Ammon's horn (tissue), 1 donor: Measurements from ENCODE around the gene TXNDC5.
"Not testable (repeated sequence)": the region's sequence is repeated elsewhere in the genome, so short reads cannot be mapped to it uniquely, and the experiment has no call there.

ENCODE experiments used
- DNase-seq: peaks from one replicate; pipeline ENCODE4 v3.0.0-alpha.2; 2016; ENCODE audit warnings: low spot score

TXNDC5 gene

GRCh38 chr6:7914311-7914710 is 3.7 kb upstream of the TXNDC5 start:
- no peak for DNase-seq

GRCh38 chr6:7912736-7913517 is 2.3 kb upstream of the TXNDC5 start:
- no peak for DNase-seq

- DNase-seq: no peak
Measured at GRCh38 chr6:7912024-7912423, 1.4 kb upstream of the TXNDC5 start.

GRCh38 chr6:7911345-7911725 is 747 bp upstream of the TXNDC5 start:
- DNase-seq: no peak

GRCh38 chr6:7910298-7910653 is 312 bp downstream of the TXNDC5 start:
- DNase-seq: no peak

GRCh38 chr6:7909323-7910276 is 988 bp downstream of the TXNDC5 start:
- peak; percentile 43 for DNase-seq

GRCh38 chr6:7907159-7907558 is 3.4 kb downstream of the TXNDC5 start:
- no peak for DNase-seq

GRCh38 chr6:7906741-7907140 is 3.8 kb downstream of the TXNDC5 start:
- DNase-seq: no peak

- no peak for DNase-seq
Measured at GRCh38 chr6:7905416-7905815, 5.2 kb downstream of the TXNDC5 start.

GRCh38 chr6:7904654-7905319 is 5.8 kb downstream of the TXNDC5 start:
- DNase-seq: no peak

GRCh38 chr6:7903673-7904072 is 6.9 kb downstream of the TXNDC5 start:
- DNase-seq: no peak

GRCh38 chr6:7902867-7903266 is 7.7 kb downstream of the TXNDC5 start:
- no peak for DNase-seq

GRCh38 chr6:7902221-7902620 is 8.4 kb downstream of the TXNDC5 start:
- DNase-seq: no peak

- DNase-seq: no peak
Measured at GRCh38 chr6:7901780-7902179, 8.8 kb downstream of the TXNDC5 start.

- DNase-seq: no peak
Measured at GRCh38 chr6:7901056-7901455, 9.5 kb downstream of the TXNDC5 start.

GRCh38 chr6:7900621-7901020 is 10.0 kb downstream of the TXNDC5 start:
- no peak for DNase-seq

GRCh38 chr6:7899889-7900213 is 10.7 kb downstream of the TXNDC5 start:
- no peak for DNase-seq

GRCh38 chr6:7899101-7899888 is 11.3 kb downstream of the TXNDC5 start:
- DNase-seq: peak; percentile 20

GRCh38 chr6:7898193-7898586 is 12.4 kb downstream of the TXNDC5 start:
- not testable (repeated sequence) for DNase-seq

GRCh38 chr6:7897461-7898192 is 13.0 kb downstream of the TXNDC5 start:
- no peak for DNase-seq

- DNase-seq: no peak
Measured at GRCh38 chr6:7896465-7896987, 14.1 kb downstream of the TXNDC5 start.
